GM18907 (cell line): ENCODE results near the gene NPC1L1.
A peak's percentile ranks its signal among the peaks of the same experiment; 100 is the strongest.

ENCODE experiments used
- ATAC-seq: cut with Tn5 transposase; IDR thresholded peaks from one replicate; pipeline ENCODE4 v1.9.1; 2021; ENCODE audit warnings: mild to moderate bottlenecking, moderate library complexity; ENCODE audit not compliant: unreplicated experiment

Gene NPC1L1

GRCh38 chr7:44482502-44483485 lies 58.3 kb downstream of the NPC1L1 start:
- no peak for ATAC-seq

GRCh38 chr7:44477938-44478337 lies 63.2 kb downstream of the NPC1L1 start:
- no peak for ATAC-seq

GRCh38 chr7:44477063-44477830 lies 63.9 kb downstream of the NPC1L1 start:
- peak; percentile 80 for ATAC-seq

- ATAC-seq = no peak
These were observed 64.8 kb downstream of the NPC1L1 start for GRCh38 chr7:44476313-44476712.

- no peak for ATAC-seq
These were observed 67.8 kb downstream of the NPC1L1 start for GRCh38 chr7:44473295-44473694.

GRCh38 chr7:44472843-44473242 lies 68.3 kb downstream of the NPC1L1 start:
- no peak for ATAC-seq

GRCh38 chr7:44471850-44472249 lies 69.3 kb downstream of the NPC1L1 start:
- no peak for ATAC-seq

- ATAC-seq = no peak
These were observed 69.7 kb downstream of the NPC1L1 start for GRCh38 chr7:44471436-44471835.

GRCh38 chr7:44470628-44471245 lies 70.4 kb downstream of the NPC1L1 start:
- ATAC-seq = no peak

GRCh38 chr7:44470135-44470479 lies 71.0 kb downstream of the NPC1L1 start:
- ATAC-seq = no peak

- ATAC-seq = no peak
These were observed 71.5 kb downstream of the NPC1L1 start for GRCh38 chr7:44469461-44470134.

GRCh38 chr7:44467217-44467548 lies 73.9 kb downstream of the NPC1L1 start:
- no peak for ATAC-seq

GRCh38 chr7:44466300-44467216 lies 74.6 kb downstream of the NPC1L1 start:
- no peak for ATAC-seq

- ATAC-seq = no peak
These were observed 75.6 kb downstream of the NPC1L1 start for GRCh38 chr7:44465490-44465889.

GRCh38 chr7:44463169-44463808 lies 77.8 kb downstream of the NPC1L1 start:
- no peak for ATAC-seq
